ENCODE data around the gene CHST15.

The CHST15 gene

DNA sequence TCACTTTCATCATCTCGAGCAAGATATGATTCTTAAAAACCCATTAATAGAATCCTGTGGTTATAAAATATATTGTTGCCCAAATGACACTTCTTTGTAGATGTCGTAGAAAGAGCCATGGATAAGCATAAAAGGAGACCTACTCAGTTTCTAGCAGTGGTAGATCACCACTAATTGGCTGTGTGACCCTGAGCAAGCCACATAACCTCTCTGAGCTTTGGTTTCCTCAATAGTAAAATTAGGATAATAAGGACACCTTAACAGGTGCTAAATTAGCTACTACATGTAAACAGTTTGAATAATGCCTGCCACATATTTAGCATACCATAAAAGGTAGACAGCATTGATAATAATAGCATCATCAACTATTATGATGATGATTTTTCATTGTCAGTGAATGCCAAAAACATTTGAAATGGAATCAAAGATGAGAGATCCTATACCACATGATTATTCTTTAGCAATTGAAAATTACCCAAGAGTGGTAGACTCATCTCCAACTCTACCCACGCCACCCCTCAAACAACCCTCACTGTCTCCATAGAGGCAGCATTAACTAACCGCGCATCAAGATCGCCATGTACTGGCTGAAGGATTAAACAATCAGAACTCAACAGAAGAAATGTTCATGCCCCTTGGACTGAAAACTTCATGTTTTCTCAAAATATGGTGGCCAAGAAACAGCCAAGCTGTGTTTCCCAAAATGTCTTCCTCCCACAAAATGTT, 45.8 kb downstream of the CHST15 start:
- Mint-ChIP-seq H3K4me1 (no peaks in the 10 kb centered on the region), H3K27me3 (peaks cover 9% of the 10 kb centered on the region), H3K4me3 (no peak overlapping the region), H3K9me3 (peaks cover 5% of the 10 kb centered on the region), H3K36me3 (ENCODE audit: insufficient read depth) (no peaks in the 10 kb centered on the region), H3K27ac (ENCODE audit: low read depth) (no peak overlapping the region)
- ATAC-seq (replicated peaks; ENCODE audit: extremely low read depth, poor library complexity, severe bottlenecking) (no peak), DNase-seq (ENCODE audit: low spot score in 2 of 2) (no peak)

DNA sequence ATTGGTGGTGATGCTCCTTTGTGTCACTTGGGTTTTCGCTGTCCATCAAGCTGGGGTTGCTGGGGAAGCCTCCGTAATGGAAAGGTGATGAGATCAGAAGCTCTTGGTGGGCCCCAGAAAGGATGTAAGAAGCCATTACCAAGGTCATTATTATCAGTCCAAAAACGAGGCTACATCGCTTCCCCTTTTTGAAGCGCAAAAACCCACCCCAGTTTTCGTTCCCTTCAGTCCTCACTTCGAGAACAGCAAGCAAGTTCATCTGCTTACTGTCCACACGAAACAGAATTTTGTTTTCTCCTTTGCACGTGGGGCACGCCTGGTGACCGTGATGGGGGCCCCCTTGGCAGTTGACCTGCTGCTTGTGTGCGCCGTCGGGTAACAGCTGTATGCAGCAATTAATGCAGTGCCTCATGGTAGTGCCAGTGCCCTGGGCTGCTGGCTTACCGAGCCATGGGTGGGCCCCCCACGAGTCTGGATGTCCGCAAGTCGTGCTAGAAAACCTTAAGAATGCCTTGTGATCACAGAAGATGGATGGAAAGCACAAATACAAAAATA, 47.5 kb downstream of the CHST15 start:
- Mint-ChIP-seq H3K36me3 (ENCODE audit: insufficient read depth) (no peaks in the 10 kb centered on the region), H3K9me3 (peaks cover 5% of the 10 kb centered on the region), H3K27me3 (peaks cover 11% of the 10 kb centered on the region), H3K4me1 (no peaks in the 10 kb centered on the region), H3K27ac (ENCODE audit: low read depth) (no peak overlapping the region), H3K4me3 (no peak overlapping the region)
- ATAC-seq (replicated peaks; ENCODE audit: extremely low read depth, poor library complexity, severe bottlenecking): no peak
- DNase-seq (ENCODE audit: low spot score in 2 of 2): no peak

DNA sequence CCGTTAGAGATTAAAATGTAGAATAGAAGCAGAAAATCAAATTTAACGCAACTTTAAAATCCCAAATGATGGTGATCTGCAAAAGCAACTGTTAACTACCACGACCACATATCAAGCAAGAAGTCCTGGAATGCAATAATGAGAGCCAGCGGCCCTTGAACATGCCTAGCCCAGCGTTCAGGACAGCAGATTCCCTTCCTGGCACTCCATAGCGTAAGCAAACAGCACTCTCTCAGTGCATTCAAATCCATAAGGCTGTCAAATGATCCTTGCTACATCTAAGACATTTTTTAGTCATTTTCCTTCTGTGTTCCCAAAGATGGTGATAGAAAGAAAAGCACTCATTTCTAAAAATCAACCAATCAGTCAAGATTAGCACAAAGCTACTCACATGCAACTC, 48.1 kb downstream of the CHST15 start:
- no peak for DNase-seq (ENCODE audit: low spot score in 2 of 2)
- no peak for ATAC-seq (replicated peaks; ENCODE audit: extremely low read depth, poor library complexity, severe bottlenecking)
- peaks cover 11% of the 10 kb centered on the region for H3K27me3 Mint-ChIP-seq
- no peaks in the 10 kb centered on the region for H3K4me1 Mint-ChIP-seq
- H3K9me3 Mint-ChIP-seq: peaks cover 5% of the 10 kb centered on the region
- H3K36me3 Mint-ChIP-seq (ENCODE audit: insufficient read depth): no peaks in the 10 kb centered on the region
- H3K4me3 Mint-ChIP-seq: no peak overlapping the region
- H3K27ac Mint-ChIP-seq (ENCODE audit: low read depth): no peak overlapping the region

DNA sequence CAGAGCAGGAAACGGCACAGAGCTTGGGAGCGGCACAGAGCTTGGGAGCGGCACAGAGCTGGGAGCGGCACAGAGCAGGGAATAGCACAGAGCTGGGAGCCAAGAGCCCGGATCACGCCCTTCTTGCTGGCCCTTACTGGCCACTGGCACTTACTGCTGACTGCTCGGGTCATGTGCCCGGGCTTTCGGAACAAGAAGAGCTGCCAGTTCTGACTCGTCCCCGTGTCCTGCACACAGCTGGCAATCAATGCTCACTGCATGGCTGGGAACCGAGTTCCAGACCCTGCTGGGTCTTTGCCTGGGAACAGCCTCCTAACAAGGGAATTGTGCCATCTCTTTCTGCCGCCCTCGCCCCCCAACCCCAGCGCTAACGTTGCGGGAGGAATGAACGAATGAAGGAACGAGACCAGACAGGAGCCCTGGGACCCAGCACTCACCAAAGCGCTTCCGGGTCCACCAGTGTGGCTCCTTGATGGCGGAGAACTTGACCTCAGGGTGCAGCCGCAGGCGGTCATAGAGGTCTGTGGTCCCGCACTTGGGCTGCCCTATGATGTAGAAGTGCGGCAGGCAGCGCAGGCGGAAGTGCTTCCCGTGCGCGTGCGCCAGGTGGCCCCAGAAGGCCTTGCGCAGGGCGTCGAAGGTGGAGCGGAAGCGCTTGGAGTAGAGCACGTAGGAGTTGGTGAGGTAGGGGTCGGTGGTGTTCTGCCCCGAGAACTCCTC, 49.1 kb downstream of the CHST15 start:
- Mint-ChIP-seq H3K4me3 (no peak overlapping the region), H3K27me3 (peaks cover 15% of the 10 kb centered on the region), H3K27ac (ENCODE audit: low read depth) (no peak overlapping the region), H3K4me1 (no peaks in the 10 kb centered on the region), H3K36me3 (ENCODE audit: insufficient read depth) (no peaks in the 10 kb centered on the region), H3K9me3 (peaks cover 5% of the 10 kb centered on the region)
- no peak for DNase-seq (ENCODE audit: low spot score in 2 of 2)
- no peak for ATAC-seq (replicated peaks; ENCODE audit: extremely low read depth, poor library complexity, severe bottlenecking)

DNA sequence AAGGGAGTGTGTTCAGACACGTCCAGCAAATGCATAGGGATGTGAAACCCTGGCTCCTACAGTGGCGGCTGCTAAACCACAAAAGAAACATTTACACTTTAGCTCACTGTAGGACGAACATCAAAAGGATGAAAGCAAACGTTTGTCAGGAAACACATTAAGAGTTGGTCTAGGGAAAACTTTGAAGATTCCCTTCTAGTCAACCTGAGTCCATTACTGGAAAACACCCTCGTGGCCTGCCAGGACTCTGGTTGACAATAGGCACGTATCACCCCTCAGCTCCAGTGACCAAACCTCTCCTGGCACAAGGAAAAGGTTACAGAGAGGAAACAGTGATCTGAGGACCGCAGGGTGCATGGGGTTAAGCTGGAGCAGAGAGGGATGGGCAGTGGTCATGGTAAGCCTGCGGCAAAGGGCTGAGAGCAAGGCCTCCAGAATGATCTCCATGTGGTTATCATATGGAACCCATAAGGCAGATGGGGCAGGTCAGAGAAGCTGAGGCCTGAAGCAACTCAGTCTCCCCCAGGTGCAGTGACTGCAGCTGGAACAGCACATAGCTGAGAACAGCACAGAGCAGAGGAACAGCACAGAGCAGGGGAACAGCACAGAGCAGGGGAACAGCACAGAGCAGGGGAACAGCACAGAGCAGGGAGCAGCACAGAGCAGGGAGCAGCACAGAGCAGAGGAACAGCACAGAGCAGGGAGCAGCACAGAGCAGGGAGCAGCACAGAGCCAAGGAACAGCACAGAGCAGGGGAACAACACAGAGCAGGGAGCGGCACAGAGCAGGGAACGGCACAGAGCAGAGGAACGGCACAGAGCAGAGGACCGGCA, 49.9 kb downstream of the CHST15 start:
- Mint-ChIP-seq H3K36me3 (ENCODE audit: insufficient read depth) (no peaks in the 10 kb centered on the region), H3K27me3 (peaks cover 22% of the 10 kb centered on the region), H3K4me1 (no peaks in the 10 kb centered on the region), H3K4me3 (no peak overlapping the region), H3K9me3 (peaks cover 5% of the 10 kb centered on the region), H3K27ac (ENCODE audit: low read depth) (no peak overlapping the region)
- DNase-seq (ENCODE audit: low spot score in 2 of 2): no peak
- no peak for ATAC-seq (replicated peaks; ENCODE audit: extremely low read depth, poor library complexity, severe bottlenecking)

DNA sequence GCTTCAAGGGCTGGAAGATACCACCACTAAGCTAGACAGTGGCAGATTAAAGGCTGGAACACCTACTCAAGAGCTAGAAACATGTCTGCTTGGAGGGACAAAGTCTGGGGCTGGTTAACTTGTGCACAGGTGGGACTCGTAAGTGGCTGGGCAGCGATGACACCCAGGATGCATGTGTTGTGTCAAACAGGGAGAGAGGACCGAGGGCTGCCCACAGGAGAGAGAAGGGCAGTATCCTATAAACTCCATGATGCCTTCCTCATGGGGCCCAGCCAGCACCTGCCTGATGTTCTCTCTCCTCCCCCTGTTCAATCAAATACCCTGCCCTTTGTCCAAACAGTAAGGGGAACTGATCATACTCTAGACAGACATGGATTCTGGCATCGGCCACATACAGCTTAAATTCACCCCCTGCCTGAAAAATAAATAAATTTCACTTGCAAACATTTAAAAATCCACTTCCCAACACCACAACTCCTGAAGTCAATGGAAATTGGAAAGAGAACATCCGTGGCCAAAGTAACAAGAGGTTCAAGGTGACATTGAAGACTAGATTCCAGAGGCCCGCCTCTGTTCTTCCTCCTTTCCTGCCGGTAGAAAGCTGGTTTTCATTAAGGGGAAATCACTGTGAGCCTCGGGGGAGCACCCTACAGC, 50.6 kb downstream of the CHST15 start:
- H3K27ac Mint-ChIP-seq (ENCODE audit: low read depth): no peak overlapping the region
- H3K9me3 Mint-ChIP-seq: peaks cover 5% of the 10 kb centered on the region
- no peak overlapping the region for H3K4me3 Mint-ChIP-seq
- peaks cover 22% of the 10 kb centered on the region for H3K27me3 Mint-ChIP-seq
- no peak for ATAC-seq (replicated peaks; ENCODE audit: extremely low read depth, poor library complexity, severe bottlenecking)
- no peaks in the 10 kb centered on the region for H3K4me1 Mint-ChIP-seq
- no peak for DNase-seq (ENCODE audit: low spot score in 2 of 2)
- H3K36me3 Mint-ChIP-seq (ENCODE audit: insufficient read depth): no peaks in the 10 kb centered on the region

DNA sequence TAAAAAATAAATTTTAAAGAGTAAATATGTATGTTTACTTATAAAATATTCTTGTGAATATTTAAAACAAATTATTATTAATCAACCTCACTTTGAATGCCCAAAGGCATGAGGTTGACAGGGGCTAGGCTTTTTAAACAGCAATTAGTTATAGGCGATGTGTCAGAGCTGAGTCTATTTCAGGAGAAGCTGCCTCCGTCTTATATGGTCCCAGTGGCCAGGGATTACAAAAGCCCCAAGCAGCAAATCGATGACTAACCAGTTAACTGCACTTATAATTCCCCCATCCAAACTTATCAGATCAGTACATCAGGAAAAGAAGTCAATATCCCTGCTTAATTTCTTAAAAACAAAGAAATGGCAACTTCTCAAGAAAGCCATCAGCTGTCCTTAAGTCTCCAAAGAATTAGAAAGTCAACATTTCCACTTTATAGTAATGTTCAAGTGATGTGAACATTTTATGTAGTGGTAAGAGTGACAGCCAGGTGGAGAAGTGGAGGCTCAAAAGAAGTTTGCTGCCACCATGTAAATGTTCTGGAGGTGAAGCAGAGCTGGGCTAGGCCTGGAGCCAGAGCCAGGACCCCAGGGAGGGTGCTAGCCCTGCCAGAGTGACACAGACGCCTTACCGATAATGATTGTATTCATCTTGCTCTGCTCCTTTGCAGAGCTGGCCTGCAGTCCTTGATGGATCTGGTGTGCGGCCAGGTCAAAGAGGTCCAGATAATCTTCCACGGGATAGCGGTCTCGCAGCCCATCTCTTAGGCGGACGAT, 51.5 kb downstream of the CHST15 start:
- no peak overlapping the region for H3K27ac Mint-ChIP-seq (ENCODE audit: low read depth)
- DNase-seq (ENCODE audit: low spot score in 2 of 2): no peak
- no peaks in the 10 kb centered on the region for H3K4me1 Mint-ChIP-seq
- H3K27me3 Mint-ChIP-seq: peaks cover 22% of the 10 kb centered on the region
- no peak overlapping the region for H3K4me3 Mint-ChIP-seq
- no peak for ATAC-seq (replicated peaks; ENCODE audit: extremely low read depth, poor library complexity, severe bottlenecking)
- no peaks in the 10 kb centered on the region for H3K36me3 Mint-ChIP-seq (ENCODE audit: insufficient read depth)
- H3K9me3 Mint-ChIP-seq: peaks cover 5% of the 10 kb centered on the region

DNA sequence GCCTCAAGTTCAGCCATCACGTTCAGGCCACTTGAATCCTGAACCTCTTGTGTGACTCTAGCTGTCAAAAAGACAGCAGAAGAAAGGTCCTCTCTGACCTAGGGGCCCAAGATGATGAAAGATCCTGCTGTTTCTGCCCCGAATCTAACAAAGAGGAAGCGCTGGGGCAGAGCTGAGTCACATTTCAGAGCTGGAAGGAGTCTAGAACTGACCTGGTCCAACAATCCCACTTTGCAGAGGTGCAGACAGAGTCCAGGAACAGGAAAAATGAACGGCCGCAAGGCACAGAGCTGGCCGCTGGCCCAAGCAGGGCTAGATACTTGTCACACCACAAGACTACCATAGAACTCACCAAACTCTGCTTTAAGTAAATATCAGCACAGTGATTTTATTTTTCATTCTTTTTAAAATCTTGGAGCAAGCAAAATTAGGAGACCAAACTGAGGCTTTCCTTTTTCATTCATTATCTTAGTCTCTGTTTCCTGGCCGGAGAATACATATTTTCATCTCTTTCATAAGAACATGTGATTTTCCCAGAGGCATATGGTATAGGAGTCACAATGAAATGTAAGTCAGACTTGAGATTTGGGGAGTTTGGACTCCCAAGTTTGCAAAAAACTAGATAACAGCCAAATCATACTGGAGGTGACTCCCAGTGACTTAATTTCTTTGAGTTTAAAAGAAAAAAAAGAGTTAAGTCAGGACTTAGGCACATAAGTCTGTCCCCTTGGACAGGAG, 52.8 kb downstream of the CHST15 start:
- peaks cover 31% of the 10 kb centered on the region for H3K27me3 Mint-ChIP-seq
- H3K4me3 Mint-ChIP-seq: no peak overlapping the region
- DNase-seq (ENCODE audit: low spot score in 2 of 2): no peak
- ATAC-seq (replicated peaks; ENCODE audit: extremely low read depth, poor library complexity, severe bottlenecking): no peak
- peaks cover 5% of the 10 kb centered on the region for H3K9me3 Mint-ChIP-seq
- H3K4me1 Mint-ChIP-seq: peaks cover 4% of the 10 kb centered on the region
- no peaks in the 10 kb centered on the region for H3K36me3 Mint-ChIP-seq (ENCODE audit: insufficient read depth)
- H3K27ac Mint-ChIP-seq (ENCODE audit: low read depth): no peak overlapping the region

DNA sequence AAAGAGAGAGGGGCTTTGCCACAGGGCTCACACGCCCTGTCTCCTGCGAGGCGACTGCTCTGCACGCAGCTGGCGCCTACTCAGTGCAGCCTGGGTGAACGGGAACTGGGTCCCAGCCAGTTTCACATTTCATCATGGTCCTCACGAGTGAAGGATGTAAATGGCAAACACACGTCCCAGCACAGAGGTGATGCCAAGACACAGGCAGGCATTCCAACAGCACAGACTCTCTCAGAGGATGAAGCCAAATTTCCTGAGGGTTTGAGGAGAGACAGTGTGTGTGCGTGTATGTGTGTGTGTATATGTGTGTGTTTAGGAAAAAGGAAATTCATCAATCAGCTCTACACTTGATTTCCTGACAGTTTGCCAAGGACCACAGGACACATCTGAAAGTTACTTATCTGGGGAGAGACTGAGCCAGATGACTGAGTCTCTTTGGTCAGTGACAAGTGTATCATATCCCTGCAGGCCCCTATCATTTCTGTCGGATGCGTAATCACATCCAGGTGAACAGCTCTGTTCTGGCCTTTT, 53.9 kb downstream of the CHST15 start:
- Mint-ChIP-seq H3K4me1 (peaks cover 8% of the 10 kb centered on the region), H3K27ac (ENCODE audit: low read depth) (no peak overlapping the region)

DNA sequence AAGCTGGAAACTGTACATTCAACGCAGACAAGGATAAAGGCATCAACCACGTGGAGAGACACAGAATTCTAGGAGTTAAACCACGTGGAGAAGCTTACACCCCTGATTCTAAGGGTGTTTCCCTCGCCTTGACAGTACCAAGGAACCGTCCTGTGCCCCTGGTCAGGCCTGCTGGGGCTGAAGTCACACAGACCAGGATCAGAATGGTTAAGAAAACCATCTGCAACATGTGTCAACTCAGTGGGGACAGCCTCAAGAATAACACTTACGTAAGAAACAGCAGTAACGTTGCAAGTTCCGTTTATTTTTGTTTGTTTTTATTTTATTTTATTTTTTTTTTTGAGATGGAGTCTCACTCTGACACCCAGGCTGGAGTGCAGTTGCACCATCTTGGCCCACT, 55.6 kb downstream of the CHST15 start:
- Mint-ChIP-seq H3K4me3 (no peak overlapping the region), H3K4me1 (peaks cover 8% of the 10 kb centered on the region), H3K27ac (ENCODE audit: low read depth) (no peak overlapping the region), H3K9me3 (no peaks in the 10 kb centered on the region), H3K27me3 (peaks cover 30% of the 10 kb centered on the region), H3K36me3 (ENCODE audit: insufficient read depth) (no peaks in the 10 kb centered on the region)
- ATAC-seq (replicated peaks; ENCODE audit: extremely low read depth, poor library complexity, severe bottlenecking) (no peak), DNase-seq (ENCODE audit: low spot score in 2 of 2) (no peak)

More for the DNA sequence above, 53.9 kb downstream of the CHST15 start:
- DNase-seq (ENCODE audit: low spot score in 2 of 2) (no peak), ATAC-seq (replicated peaks; ENCODE audit: extremely low read depth, poor library complexity, severe bottlenecking) (no peak)
- Mint-ChIP-seq H3K36me3 (ENCODE audit: insufficient read depth) (no peaks in the 10 kb centered on the region), H3K27me3 (peaks cover 37% of the 10 kb centered on the region), H3K4me3 (no peak overlapping the region), H3K9me3 (peaks cover 5% of the 10 kb centered on the region)

DNA sequence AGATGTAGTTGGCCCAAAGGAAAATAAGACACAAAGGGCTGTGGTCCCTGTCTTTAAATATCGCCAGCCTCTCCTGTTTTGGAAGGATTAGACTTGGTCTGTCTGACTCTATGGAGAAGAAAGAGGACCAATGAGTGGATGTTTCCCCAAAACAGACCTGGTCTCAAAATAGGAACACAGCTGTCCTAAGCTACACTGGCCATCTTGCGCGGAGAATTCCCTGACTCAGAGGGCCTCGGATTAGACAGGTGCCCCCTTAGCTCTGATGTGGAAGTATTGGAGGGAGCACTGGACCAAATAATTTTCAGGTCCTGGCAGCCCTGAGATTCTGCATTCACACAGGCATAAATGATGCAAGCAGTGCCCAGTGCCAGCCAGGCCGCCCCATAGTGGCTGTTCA, 56.1 kb downstream of the CHST15 start:
- H3K27me3 Mint-ChIP-seq: peaks cover 26% of the 10 kb centered on the region

More for the DNA sequence above, 56.1 kb downstream of the CHST15 start:
- Mint-ChIP-seq H3K27ac (ENCODE audit: low read depth) (no peak overlapping the region), H3K4me3 (no peak overlapping the region), H3K9me3 (no peaks in the 10 kb centered on the region), H3K4me1 (peaks cover 8% of the 10 kb centered on the region), H3K36me3 (ENCODE audit: insufficient read depth) (no peaks in the 10 kb centered on the region)
- ATAC-seq (replicated peaks; ENCODE audit: extremely low read depth, poor library complexity, severe bottlenecking): no peak
- no peak for DNase-seq (ENCODE audit: low spot score in 2 of 2)
